Right renal pelvis (tissue), 4 donors: Measurements from ENCODE around the gene PKIG. TPM values are rescaled to one million over a fixed set of nuclear protein-coding genes. Genes with fewer than 3 reads are reported as not detected.
"Not testable (repeated sequence)": the region's sequence is repeated elsewhere in the genome, so short reads cannot be mapped to it uniquely, and the experiment has no call there.

Source experiments
- DNase-seq, 4 donors: peaks; one replicate each; pipeline ENCODE4 v3.0.0-alpha.2; 2013; ENCODE audit warnings: low read depth in 4 of 4, low spot score in 3 of 4, missing footprints in 1 of 4
- polyA plus RNA-seq, 4 donors: library from polyadenylated mRNA; unstranded; fragments of 120-200 nt; gene quantifications; one replicate each; pipeline ENCODE4 v1.2.1, GENCODE V29; 2013; ENCODE audit not compliant: insufficient read length in 4 of 4

PKIG gene
- polyA plus RNA-seq, result 10 to 100 TPM; 61.2 to 73.4 (median 68.2) TPM

GRCh38 chr20:44582311-44583025 is at the start of gene PKIG:
Gene PKIG, plus strand, starts transcription at chr20:44582579. Its CDS starts 31,978 bp downstream, at chr20:44614557.
- peak in 2 of 4 donors; percentile 44 to 48 for DNase-seq

GRCh38 chr20:44532981-44533331 is 49.4 kb upstream of the PKIG start:
- DNase-seq, result no peak

- DNase-seq, result no peak
Observed at GRCh38 chr20:44533928-44534327, 48.5 kb upstream of the PKIG start.

- DNase-seq, result no peak
Observed at GRCh38 chr20:44536175-44536574, 46.2 kb upstream of the PKIG start.

- DNase-seq, result no peak
Observed at GRCh38 chr20:44537993-44538392, 44.4 kb upstream of the PKIG start.

GRCh38 chr20:44540834-44541233 is 41.5 kb upstream of the PKIG start:
- no peak for DNase-seq

- no peak for DNase-seq
Observed at GRCh38 chr20:44541992-44542391, 40.4 kb upstream of the PKIG start.

GRCh38 chr20:44542890-44543289 is 39.5 kb upstream of the PKIG start:
- no peak for DNase-seq

- no peak for DNase-seq
Observed at GRCh38 chr20:44543358-44543757, 39.0 kb upstream of the PKIG start.

- no peak for DNase-seq
Observed at GRCh38 chr20:44544263-44544662, 38.1 kb upstream of the PKIG start.

GRCh38 chr20:44547419-44547818 is 35.0 kb upstream of the PKIG start:
- DNase-seq, result no peak

GRCh38 chr20:44549123-44549522 is 33.3 kb upstream of the PKIG start:
- DNase-seq, result no peak

GRCh38 chr20:44552050-44552449 is 30.3 kb upstream of the PKIG start:
- DNase-seq, result no peak

GRCh38 chr20:44552568-44552949 is 29.8 kb upstream of the PKIG start:
- DNase-seq, result no peak

GRCh38 chr20:44552950-44553908 is 29.1 kb upstream of the PKIG start:
- DNase-seq, result no peak

- DNase-seq, result no peak
Observed at GRCh38 chr20:44559302-44559701, 23.1 kb upstream of the PKIG start.

- no peak for DNase-seq
Observed at GRCh38 chr20:44560229-44560628, 22.1 kb upstream of the PKIG start.

GRCh38 chr20:44560818-44561217 is 21.6 kb upstream of the PKIG start:
- not testable (repeated sequence) for DNase-seq

- no peak for DNase-seq
Observed at GRCh38 chr20:44561876-44562275, 20.5 kb upstream of the PKIG start.

GRCh38 chr20:44566018-44566417 is 16.4 kb upstream of the PKIG start:
- no peak for DNase-seq

- DNase-seq, result no peak
Observed at GRCh38 chr20:44566811-44567210, 15.6 kb upstream of the PKIG start.

GRCh38 chr20:44570367-44570766 is 12.0 kb upstream of the PKIG start:
- no peak for DNase-seq
